Keratinocyte (primary cell): Measurements from ENCODE around the gene CUL2.
"Not testable (repeated sequence)": the region's sequence is repeated elsewhere in the genome, so short reads cannot be mapped to it uniquely, and the experiment has no call there.

ENCODE experiments used
- EZH2 ChIP-seq: IDR thresholded peaks from one replicate; pipeline ENCODE4 v1.6.1; 2012; ENCODE audit warnings: inconsistent platforms, mild to moderate bottlenecking, low read length, moderate library complexity
- TF ChIP-seq, protein P1 (sequence below), 3 experiments: IDR thresholded peaks in 1 of 3; conservative IDR thresholded peaks in 1 of 3; optimal IDR thresholded peaks in 1 of 3; 2 replicates in 2 of 3; 3 replicates in 1 of 3; pipeline versions ENCODE3 to v1.5.1; 2011; ENCODE audit warnings: low read length in 3 of 3, mild to moderate bottlenecking in 3 of 3, moderate library complexity in 2 of 3, control low read depth in 1 of 3, inconsistent platforms in 1 of 3; ENCODE audit not compliant: insufficient read depth in 2 of 3; ENCODE audit errors: extremely low read depth in 1 of 3

DNA sequence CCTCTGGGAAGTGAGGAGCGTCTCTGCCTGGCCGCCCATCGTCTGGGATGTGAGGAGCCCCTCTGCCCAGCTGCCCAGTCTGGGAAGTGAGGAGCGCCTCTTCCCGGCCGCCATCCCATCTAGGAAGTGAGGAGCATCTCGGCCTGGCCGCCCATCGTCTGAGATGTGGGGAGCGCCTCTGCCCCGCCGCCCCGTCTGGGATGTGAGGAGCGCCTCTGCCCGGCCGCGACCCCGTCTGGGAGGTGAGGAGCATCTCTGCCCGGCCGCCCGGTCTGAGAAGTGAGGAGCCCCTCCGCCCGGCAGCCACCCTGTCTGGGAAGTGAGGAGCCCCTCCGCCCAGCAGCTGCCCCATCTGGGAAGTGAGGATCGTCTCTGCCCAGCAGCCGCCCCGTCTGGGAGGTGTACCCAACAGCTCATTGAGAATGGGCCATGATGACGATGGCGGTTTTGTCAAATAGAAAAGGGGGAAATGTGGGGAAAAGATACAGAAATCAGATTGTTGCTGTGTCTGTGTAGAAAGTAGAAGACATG lies 113.7 kb downstream of the CUL2 start:
- TF ChIP-seq, protein P1, sequence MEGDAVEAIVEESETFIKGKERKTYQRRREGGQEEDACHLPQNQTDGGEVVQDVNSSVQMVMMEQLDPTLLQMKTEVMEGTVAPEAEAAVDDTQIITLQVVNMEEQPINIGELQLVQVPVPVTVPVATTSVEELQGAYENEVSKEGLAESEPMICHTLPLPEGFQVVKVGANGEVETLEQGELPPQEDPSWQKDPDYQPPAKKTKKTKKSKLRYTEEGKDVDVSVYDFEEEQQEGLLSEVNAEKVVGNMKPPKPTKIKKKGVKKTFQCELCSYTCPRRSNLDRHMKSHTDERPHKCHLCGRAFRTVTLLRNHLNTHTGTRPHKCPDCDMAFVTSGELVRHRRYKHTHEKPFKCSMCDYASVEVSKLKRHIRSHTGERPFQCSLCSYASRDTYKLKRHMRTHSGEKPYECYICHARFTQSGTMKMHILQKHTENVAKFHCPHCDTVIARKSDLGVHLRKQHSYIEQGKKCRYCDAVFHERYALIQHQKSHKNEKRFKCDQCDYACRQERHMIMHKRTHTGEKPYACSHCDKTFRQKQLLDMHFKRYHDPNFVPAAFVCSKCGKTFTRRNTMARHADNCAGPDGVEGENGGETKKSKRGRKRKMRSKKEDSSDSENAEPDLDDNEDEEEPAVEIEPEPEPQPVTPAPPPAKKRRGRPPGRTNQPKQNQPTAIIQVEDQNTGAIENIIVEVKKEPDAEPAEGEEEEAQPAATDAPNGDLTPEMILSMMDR (optimal IDR thresholded peaks at IDR 0.05 in 1 of 3, IDR thresholded peaks at IDR 0.05 in 1 of 3, conservative IDR thresholded peaks at IDR 0.05 in 1 of 3; ENCODE audit: extremely low read depth in 1 of 3, insufficient read depth in 2 of 3, low read length in 3 of 3), result not testable (repeated sequence)
- not testable (repeated sequence) for TF ChIP-seq EZH2
